ENCODE measurements around the gene KRT73.
A peak's percentile ranks its signal among the peaks of the same experiment; 100 is the strongest.

KRT73 gene

GRCh38 chr12:52634266-52635056, 16.1 kb upstream of the KRT73 start:
- peak; percentile 60 for TF ChIP-seq NFIC (IDR thresholded peaks at IDR 0.05)
- no peak for TF ChIP-seq CREB1 (IDR thresholded peaks at IDR 0.05; ENCODE audit: low read depth)
- TF ChIP-seq TAF1 (IDR thresholded peaks at IDR 0.05; ENCODE audit: low read depth) = no peak
- TF ChIP-seq EGR1 (IDR thresholded peaks at IDR 0.05) = no peak
- TF ChIP-seq, protein P1, sequence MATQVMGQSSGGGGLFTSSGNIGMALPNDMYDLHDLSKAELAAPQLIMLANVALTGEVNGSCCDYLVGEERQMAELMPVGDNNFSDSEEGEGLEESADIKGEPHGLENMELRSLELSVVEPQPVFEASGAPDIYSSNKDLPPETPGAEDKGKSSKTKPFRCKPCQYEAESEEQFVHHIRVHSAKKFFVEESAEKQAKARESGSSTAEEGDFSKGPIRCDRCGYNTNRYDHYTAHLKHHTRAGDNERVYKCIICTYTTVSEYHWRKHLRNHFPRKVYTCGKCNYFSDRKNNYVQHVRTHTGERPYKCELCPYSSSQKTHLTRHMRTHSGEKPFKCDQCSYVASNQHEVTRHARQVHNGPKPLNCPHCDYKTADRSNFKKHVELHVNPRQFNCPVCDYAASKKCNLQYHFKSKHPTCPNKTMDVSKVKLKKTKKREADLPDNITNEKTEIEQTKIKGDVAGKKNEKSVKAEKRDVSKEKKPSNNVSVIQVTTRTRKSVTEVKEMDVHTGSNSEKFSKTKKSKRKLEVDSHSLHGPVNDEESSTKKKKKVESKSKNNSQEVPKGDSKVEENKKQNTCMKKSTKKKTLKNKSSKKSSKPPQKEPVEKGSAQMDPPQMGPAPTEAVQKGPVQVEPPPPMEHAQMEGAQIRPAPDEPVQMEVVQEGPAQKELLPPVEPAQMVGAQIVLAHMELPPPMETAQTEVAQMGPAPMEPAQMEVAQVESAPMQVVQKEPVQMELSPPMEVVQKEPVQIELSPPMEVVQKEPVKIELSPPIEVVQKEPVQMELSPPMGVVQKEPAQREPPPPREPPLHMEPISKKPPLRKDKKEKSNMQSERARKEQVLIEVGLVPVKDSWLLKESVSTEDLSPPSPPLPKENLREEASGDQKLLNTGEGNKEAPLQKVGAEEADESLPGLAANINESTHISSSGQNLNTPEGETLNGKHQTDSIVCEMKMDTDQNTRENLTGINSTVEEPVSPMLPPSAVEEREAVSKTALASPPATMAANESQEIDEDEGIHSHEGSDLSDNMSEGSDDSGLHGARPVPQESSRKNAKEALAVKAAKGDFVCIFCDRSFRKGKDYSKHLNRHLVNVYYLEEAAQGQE (IDR thresholded peaks at IDR 0.05; ENCODE audit: low read depth) = no peak
- no peak for TF ChIP-seq RAD21 (IDR thresholded peaks at IDR 0.05; ENCODE audit: low read depth)
- TF ChIP-seq EP300 (IDR thresholded peaks at IDR 0.05; ENCODE audit: borderline replicate concordance) = no peak

- no peak for TF ChIP-seq TCF12 (IDR thresholded peaks at IDR 0.05; ENCODE audit: low read depth)
Observed at GRCh38 chr12:52633383-52633782, 15.0 kb upstream of the KRT73 start.

DNA sequence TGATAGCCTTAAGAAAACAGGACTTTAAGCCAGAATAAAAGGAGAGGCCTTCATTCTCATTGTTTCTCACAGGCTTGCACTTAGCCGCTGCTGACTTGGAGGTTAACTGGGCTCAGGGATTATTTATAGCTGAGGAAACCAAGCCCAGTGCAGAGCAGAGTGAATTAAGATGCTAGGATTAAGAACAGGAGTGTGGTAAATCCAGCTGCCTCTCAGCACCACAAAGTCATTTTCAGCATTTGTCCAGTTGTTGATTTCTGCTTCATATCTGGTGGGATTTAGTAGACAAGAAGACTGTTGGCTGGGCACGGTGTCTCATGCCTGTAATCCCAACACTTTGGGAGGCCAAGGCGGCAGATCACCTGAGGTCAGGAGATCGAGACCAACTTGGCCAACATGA, 14.3 kb upstream of the KRT73 start:
- TF ChIP-seq TAF1 (IDR thresholded peaks at IDR 0.05; ENCODE audit: low read depth) (no peak), CREB1 (IDR thresholded peaks at IDR 0.05; ENCODE audit: low read depth) (no peak), RAD21 (IDR thresholded peaks at IDR 0.05; ENCODE audit: low read depth) (no peak), YY1 (IDR thresholded peaks at IDR 0.05; ENCODE audit: low read depth) (no peak), USF1 (IDR thresholded peaks at IDR 0.05) (no peak), EGR1 (IDR thresholded peaks at IDR 0.05) (no peak), ZBTB7A (IDR thresholded peaks at IDR 0.05; ENCODE audit: low read depth) (no peak), NFIC (IDR thresholded peaks at IDR 0.05) (no peak)
- TF ChIP-seq, protein P1 (IDR thresholded peaks at IDR 0.05; ENCODE audit: low read depth) = no peak

GRCh38 chr12:52631676-52632459, 13.5 kb upstream of the KRT73 start:
- TF ChIP-seq TAF1 (IDR thresholded peaks at IDR 0.05; ENCODE audit: low read depth) (no peak), CEBPB (IDR thresholded peaks at IDR 0.05) (no peak), MAX (IDR thresholded peaks at IDR 0.05) (no peak)

DNA sequence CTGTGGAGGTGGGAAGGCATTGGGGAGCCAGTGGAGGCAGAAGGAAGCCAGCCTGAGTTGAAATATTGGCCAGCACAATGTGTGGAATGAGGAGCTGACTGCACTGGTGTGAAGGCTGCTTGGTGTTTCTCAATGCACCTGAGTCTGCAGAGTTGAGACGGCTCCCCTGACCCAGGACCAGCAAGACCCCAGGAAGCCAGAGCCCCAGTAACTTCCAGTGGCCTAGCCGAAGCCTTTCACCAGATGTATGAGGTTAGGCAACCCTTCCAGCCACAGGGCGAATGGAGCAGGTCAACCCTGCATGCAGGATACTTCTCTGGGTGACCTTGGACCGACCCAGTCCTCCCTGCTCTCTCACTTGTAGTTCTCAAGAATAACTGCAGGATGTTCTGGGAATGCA, 12.9 kb upstream of the KRT73 start:
- no peak for TF ChIP-seq FOXM1 (IDR thresholded peaks at IDR 0.05; ENCODE audit: borderline replicate concordance, low read depth)
- no peak for TF ChIP-seq EGR1 (IDR thresholded peaks at IDR 0.05)
- no peak for TF ChIP-seq USF1 (IDR thresholded peaks at IDR 0.05)
- TF ChIP-seq ZBTB7A (IDR thresholded peaks at IDR 0.05; ENCODE audit: low read depth) = no peak
- TF ChIP-seq MAX (IDR thresholded peaks at IDR 0.05) = no peak
- TF ChIP-seq RAD21 (IDR thresholded peaks at IDR 0.05; ENCODE audit: low read depth) = no peak
- no peak for TF ChIP-seq EP300 (IDR thresholded peaks at IDR 0.05; ENCODE audit: borderline replicate concordance)
- no peak for TF ChIP-seq NFIC (IDR thresholded peaks at IDR 0.05)
- TF ChIP-seq, protein P1 (IDR thresholded peaks at IDR 0.05; ENCODE audit: low read depth) = no peak

All from Ishikawa (cell line).